ENCODE data around the gene MROH2B. TPM values are rescaled to one million over a fixed set of nuclear protein-coding genes. Genes with fewer than 3 reads are reported as not detected.

The MROH2B gene
- not detected for total RNA-seq

DNA sequence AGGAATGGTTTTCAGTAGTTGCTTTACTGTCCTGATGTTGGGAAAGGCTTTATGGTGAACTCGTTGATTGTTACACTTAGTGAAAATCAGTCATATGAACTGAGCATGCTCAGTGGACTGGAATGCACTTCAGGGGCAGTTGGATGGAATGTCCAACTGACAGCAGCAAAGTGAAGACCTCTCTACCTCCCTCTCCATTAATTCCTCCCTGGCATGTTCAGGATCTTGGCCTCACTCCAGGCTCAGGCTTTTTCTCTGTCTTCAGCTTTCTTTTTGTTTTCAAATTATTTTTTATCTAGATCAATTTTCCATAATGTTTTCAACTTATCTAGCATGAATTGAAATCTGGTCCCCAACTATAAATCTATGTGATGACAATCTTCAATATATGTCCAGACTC, at the start of gene MROH2B:
TSS of gene MROH2B (minus strand) at position 101 of the 400 bp plus-strand sequence. CDS start 490 bp downstream, outside the sequence.
- DNase-seq (ENCODE audit: low spot score in 2 of 2) = no peak
- TF ChIP-seq POLR2A (IDR thresholded peaks at IDR 0.05) (no peak), CTCF (IDR thresholded peaks at IDR 0.05) (no peak), POLR2AphosphoS5 (IDR thresholded peaks at IDR 0.05) (no peak)
- H3K9me3 ChIP-seq = no peaks in the 10 kb centered on the region
- H3K4me3 ChIP-seq = no peak within 1 kb of the TSS
- H3K4me1 ChIP-seq = no peaks in the 10 kb centered on the region
- intact Hi-C loops (cut with DNase I; ENCODE audit: low total_unique reads) = no loop called here
- no peak within 1 kb of the TSS for H3K27ac ChIP-seq
- H3K27me3 ChIP-seq = no peaks in the 10 kb centered on the region
- no peaks in the 10 kb centered on the region for H3K36me3 ChIP-seq

- Histone ChIP-seq H3K4me1 (no peaks in the 10 kb centered on the region), H3K27ac (no peak overlapping the region), H3K9me3 (no peaks in the 10 kb centered on the region), H3K4me3 (no peak overlapping the region), H3K36me3 (no peaks in the 10 kb centered on the region), H3K27me3 (no peaks in the 10 kb centered on the region)
- DNase-seq (ENCODE audit: low spot score in 2 of 2) = no peak
- intact Hi-C loops (cut with DNase I; ENCODE audit: low total_unique reads) = no loop called here
- TF ChIP-seq CTCF (IDR thresholded peaks at IDR 0.05) (no peak), POLR2AphosphoS5 (IDR thresholded peaks at IDR 0.05) (no peak), POLR2A (IDR thresholded peaks at IDR 0.05) (no peak)
These were observed 49.5 kb upstream of the MROH2B start for GRCh38 chr5:41120600-41120999.

- no peak for TF ChIP-seq CTCF (IDR thresholded peaks at IDR 0.05)
- TF ChIP-seq POLR2AphosphoS5 (IDR thresholded peaks at IDR 0.05) = no peak
- TF ChIP-seq POLR2A (IDR thresholded peaks at IDR 0.05) = no peak
- H3K27ac ChIP-seq = no peak overlapping the region
- no peaks in the 10 kb centered on the region for H3K36me3 ChIP-seq
- DNase-seq (ENCODE audit: low spot score in 2 of 2) = no peak
- no peak overlapping the region for H3K4me3 ChIP-seq
- H3K27me3 ChIP-seq = no peaks in the 10 kb centered on the region
- H3K4me1 ChIP-seq = no peaks in the 10 kb centered on the region
- no peaks in the 10 kb centered on the region for H3K9me3 ChIP-seq
- intact Hi-C loops (cut with DNase I; ENCODE audit: low total_unique reads) = no loop called here
These were observed 47.0 kb upstream of the MROH2B start for GRCh38 chr5:41118177-41118576.

DNA sequence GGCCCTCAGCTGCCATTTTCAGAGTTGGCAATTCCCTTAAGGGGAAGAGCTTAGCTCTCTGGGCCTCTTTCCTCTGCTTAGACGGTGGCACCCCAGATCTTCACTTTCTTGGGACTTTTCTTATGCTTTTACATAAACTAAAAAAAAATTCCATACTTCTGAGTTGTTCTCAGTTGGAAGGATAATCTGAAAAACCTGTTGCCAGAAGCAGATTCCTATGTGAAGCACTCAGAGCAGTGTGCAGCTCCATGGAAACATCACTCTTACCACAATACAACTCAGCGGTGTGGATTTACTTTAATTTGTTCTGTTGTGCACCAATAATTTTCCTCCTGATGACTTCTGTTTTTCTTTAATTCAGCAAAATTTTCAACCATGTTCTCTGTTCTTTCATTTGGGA, 44.1 kb upstream of the MROH2B start:
- Histone ChIP-seq H3K27ac (no peak overlapping the region), H3K4me1 (no peaks in the 10 kb centered on the region), H3K4me3 (no peak overlapping the region), H3K36me3 (no peaks in the 10 kb centered on the region), H3K9me3 (no peaks in the 10 kb centered on the region), H3K27me3 (no peaks in the 10 kb centered on the region)
- no peak for DNase-seq (ENCODE audit: low spot score in 2 of 2)
- no peak for TF ChIP-seq CTCF (IDR thresholded peaks at IDR 0.05)
- no peak for TF ChIP-seq POLR2A (IDR thresholded peaks at IDR 0.05)
- no peak for TF ChIP-seq POLR2AphosphoS5 (IDR thresholded peaks at IDR 0.05)
- intact Hi-C loops (cut with DNase I; ENCODE audit: low total_unique reads) = no loop called here

DNA sequence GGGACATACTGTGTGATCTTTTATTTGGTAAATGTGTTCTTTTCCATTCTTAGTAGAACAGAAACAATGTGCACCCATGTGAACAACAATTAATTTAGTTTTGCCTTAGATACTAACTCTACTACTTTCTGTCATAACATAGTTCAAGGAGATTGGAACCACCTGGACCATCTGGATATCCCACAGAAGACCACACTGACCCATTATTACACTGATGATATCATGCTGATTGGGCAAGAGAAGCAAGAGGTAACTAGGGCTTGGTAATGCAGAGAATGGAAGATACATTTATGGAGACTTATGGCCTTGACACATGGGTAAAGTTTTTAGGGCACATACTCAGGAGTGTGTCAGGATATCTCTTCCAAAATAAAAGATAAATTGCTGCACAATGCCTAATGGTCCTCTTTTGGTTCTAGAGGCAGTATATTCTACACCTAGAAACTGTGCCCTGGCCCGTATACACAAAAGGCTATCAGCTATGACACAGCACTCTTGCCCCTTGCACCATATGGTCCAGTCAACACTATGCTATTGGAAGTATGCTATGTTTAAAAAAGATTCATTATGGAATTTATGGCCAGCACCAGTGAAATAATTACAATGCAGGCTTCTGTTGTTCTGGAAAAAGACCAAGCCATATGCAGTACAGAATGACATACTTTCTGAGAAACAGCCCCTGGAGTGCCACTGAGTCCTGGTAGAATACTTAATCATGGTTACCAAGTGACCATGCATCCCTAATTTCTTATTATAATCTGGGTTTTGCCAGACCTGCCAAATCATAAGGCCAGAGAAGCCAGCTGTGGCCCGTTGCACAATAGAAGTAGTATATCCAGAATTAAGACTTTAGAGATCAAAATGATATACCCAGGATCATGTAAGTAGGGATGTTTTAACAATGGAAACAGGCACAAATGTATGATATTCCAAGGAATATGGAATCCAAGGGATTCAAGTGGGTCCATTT, 41.6 kb upstream of the MROH2B start:
- no peaks in the 10 kb centered on the region for H3K27me3 ChIP-seq
- intact Hi-C loops (cut with DNase I; ENCODE audit: low total_unique reads) = no loop called here
- H3K9me3 ChIP-seq = no peaks in the 10 kb centered on the region
- TF ChIP-seq POLR2A (IDR thresholded peaks at IDR 0.05) = no peak
- TF ChIP-seq CTCF (IDR thresholded peaks at IDR 0.05) = no peak
- TF ChIP-seq POLR2AphosphoS5 (IDR thresholded peaks at IDR 0.05) = no peak
- H3K4me3 ChIP-seq = no peak overlapping the region
- DNase-seq (ENCODE audit: low spot score in 2 of 2) = no peak
- no peaks in the 10 kb centered on the region for H3K4me1 ChIP-seq
- H3K36me3 ChIP-seq = no peaks in the 10 kb centered on the region
- no peak overlapping the region for H3K27ac ChIP-seq
